DOHH2 (cell line): ENCODE results near the gene DCLRE1B.

ENCODE experiments used
- CTCF ChIP-seq: fragments of 200-600 bp; sonication (generic); IDR thresholded peaks from one replicate; pipeline ENCODE4 v1.5.1; 2014; ENCODE audit warnings: antibody characterized with exemption, mild to moderate bottlenecking, low read depth, low read length; ENCODE audit not compliant: poor library complexity, severe bottlenecking
- EZH2phosphoT487 ChIP-seq: fragments of 200-600 bp; sonication (generic); IDR thresholded peaks from 2 replicates; pipeline ENCODE4 v1.6.1; 2017; ENCODE audit warnings: borderline replicate concordance, mild to moderate bottlenecking, antibody characterized with exemption, low read length, moderate library complexity, mixed read lengths

- TF ChIP-seq CTCF (no peak), EZH2phosphoT487 (no peak)
Measured at GRCh38 chr1:113946112-113946511, 41.0 kb downstream of the DCLRE1B start.
